ENCODE results near the gene SP140. TPM values are rescaled to one million over a fixed set of nuclear protein-coding genes. Genes with fewer than 3 reads are reported as not detected.

Gene SP140
- total RNA-seq, 2 experiments from 2014 or later, result 150 to 151 TPM

DNA sequence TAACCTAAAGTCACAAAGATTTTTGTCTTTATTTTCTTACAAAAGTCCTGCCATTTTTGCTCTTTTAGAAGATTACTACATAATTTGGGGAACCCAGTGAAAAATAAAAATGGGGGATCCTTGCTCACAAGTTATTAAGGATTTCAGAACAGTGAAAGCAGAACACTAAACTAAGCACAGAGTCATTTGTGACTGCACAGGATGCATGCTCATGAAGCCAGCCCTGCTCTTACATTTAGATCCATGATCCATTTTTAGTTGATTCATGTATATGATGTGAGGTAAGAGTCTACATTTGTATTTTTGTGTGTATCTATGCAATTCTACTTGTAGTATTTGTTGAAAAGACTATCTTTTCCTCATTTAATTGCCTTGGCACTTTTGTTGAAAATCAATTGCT lies 123.3 kb downstream of the SP140 start:
- no peak for DNase-seq
- CTCF ChIA-PET, result interaction anchor here (1.1 to 1.8 kb wide), 2 partner anchors 19 to 22 kb away, joined by 3 to 5 read pairs; partner anchors contain the start of gene SP140L
- Mint-ChIP-seq H3K4me3 (peak overlapping the region; percentile 47), H3K36me3 (peaks cover 38% of the 10 kb centered on the region), H3K4me1 (ENCODE audit: low read depth) (peaks cover 72% of the 10 kb centered on the region), H3K27me3 (no peaks in the 10 kb centered on the region), H3K27ac (peak overlapping the region; percentile 92), H3K9me3 (peaks cover 26% of the 10 kb centered on the region)
- POLR2A ChIA-PET, result interaction anchor here (1.4 kb wide), 1 partner anchor 67 kb away, joined by 3 read pairs; no protein-coding TSS in a partner anchor
- intact Hi-C loops (cut with micrococcal nuclease), result loop anchor here (1.0 to 5.0 kb wide), 6 partner anchors 21 to 444 kb away; partner anchors contain the start of genes SP100 and SP140L

DNA sequence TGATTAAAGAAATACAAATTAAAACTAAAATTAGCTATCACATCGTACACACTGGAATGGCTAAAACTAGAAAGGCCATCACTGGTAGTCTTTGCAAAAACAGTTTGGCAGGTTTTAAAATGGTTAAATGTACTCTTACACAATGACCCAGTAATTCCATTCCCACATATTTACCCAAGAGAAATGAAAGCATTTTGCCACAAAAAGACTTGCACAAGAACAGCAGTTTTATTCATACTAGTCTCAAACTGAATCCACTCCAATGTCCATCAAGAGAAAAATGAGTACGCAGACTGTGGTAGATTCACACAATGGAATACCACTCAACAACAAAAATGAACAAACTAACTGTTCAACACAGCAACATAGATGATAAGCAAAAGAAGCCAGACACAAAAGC lies 130.5 kb downstream of the SP140 start:
- no peak for DNase-seq
- Mint-ChIP-seq H3K9me3 (peaks cover 7% of the 10 kb centered on the region), H3K36me3 (peaks cover 36% of the 10 kb centered on the region), H3K27ac (no peak overlapping the region), H3K4me3 (no peak overlapping the region), H3K4me1 (ENCODE audit: low read depth) (peaks cover 27% of the 10 kb centered on the region), H3K27me3 (no peaks in the 10 kb centered on the region)
- intact Hi-C loops (cut with micrococcal nuclease), result no loop called here
- ChIA-PET CTCF (no interaction called here), POLR2A (no interaction called here)

DNA sequence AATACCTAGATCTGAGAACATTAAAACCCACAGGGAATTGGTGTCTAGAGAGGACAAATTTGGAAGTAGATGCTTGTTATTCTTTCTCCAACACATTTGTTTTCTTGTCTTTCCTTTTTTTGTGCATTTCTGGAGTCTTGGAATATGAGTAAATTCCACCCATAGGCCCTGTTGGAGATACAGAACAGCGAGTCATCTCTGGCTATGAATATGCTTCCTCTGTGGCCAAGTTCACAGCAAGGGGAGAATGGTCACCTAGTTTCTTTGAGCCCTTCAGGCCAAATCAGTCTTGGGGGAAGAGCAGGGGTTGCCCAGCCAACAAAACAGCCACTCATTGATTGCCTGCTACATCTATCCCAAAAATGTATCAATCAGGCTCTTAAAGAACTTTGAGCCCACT lies 132.8 kb downstream of the SP140 start:
- ChIA-PET CTCF (no interaction called here), POLR2A (no interaction called here)
- peaks cover 37% of the 10 kb centered on the region for H3K4me1 Mint-ChIP-seq (ENCODE audit: low read depth)
- H3K4me3 Mint-ChIP-seq, result no peak overlapping the region
- no peaks in the 10 kb centered on the region for H3K27me3 Mint-ChIP-seq
- no peak overlapping the region for H3K27ac Mint-ChIP-seq
- DNase-seq, result no peak
- H3K9me3 Mint-ChIP-seq, result peaks cover 4% of the 10 kb centered on the region
- intact Hi-C loops (cut with micrococcal nuclease), result no loop called here
- peaks cover 46% of the 10 kb centered on the region for H3K36me3 Mint-ChIP-seq

DNA sequence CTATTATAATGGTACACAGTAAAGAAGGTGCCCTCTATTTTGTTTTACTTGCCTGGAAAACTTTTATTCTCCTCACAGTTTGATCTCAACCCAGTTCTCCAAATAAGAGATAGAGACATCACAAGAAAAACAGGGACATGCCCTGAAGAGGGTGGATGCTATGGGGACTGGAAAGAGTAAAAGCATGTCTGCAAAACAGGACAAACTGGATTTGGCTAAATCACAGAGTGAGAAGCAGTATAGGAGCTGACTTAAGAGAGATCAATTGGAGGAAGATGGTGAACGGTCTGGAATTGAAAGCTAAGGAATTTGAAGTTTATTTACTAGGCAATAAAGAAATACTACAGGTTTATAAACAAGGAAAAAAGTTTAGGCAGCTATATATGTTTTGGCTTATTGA lies 134.5 kb downstream of the SP140 start:
- Mint-ChIP-seq H3K27me3 (no peaks in the 10 kb centered on the region), H3K9me3 (peaks cover 4% of the 10 kb centered on the region), H3K4me1 (ENCODE audit: low read depth) (peaks cover 32% of the 10 kb centered on the region), H3K36me3 (peaks cover 58% of the 10 kb centered on the region), H3K4me3 (no peak overlapping the region), H3K27ac (no peak overlapping the region)
- intact Hi-C loops (cut with micrococcal nuclease), result no loop called here
- ChIA-PET POLR2A (no interaction called here), CTCF (no interaction called here)
- no peak for DNase-seq

DNA sequence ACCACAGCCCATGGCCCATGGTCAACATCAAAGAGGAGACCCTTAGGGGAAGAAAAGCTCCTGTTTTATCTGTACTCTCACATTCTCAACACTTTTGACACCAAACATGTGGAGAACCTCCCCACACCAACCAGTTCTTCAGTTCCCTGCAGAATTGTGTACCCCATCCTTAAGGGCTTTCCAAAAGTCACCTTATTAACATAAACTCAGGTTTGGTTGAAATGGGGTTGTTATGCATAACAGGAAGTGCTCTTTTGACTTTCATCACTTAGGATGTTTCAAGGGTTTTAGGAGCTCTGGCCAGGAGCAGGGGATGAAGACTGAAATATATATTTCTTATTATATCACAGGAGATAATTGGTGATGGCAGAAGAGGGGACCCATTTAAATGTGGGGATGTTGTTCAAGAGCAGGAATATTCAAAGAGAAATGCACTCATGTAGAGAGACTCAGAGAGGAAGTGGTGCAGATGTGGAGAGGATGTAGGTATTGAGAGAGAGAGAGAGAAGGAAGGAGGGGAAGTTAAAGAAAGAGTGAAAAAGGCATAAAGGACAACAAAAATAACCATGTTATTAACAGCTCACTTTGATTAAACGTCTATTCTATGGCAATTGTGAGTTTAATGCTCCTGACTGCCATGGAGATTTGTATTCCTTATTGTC lies 136.6 kb downstream of the SP140 start:
- CTCF ChIA-PET, result no interaction called here
- POLR2A ChIA-PET, result no interaction called here
- H3K36me3 Mint-ChIP-seq, result peaks cover 61% of the 10 kb centered on the region

More for the DNA sequence above, 136.6 kb downstream of the SP140 start:
- H3K4me1 Mint-ChIP-seq (ENCODE audit: low read depth), result peaks cover 34% of the 10 kb centered on the region
- H3K4me3 Mint-ChIP-seq, result no peak overlapping the region
- H3K27me3 Mint-ChIP-seq, result no peaks in the 10 kb centered on the region
- H3K27ac Mint-ChIP-seq, result peak overlapping the region; percentile 14
- intact Hi-C loops (cut with micrococcal nuclease), result no loop called here
- peaks cover 4% of the 10 kb centered on the region for H3K9me3 Mint-ChIP-seq
- no peak for DNase-seq

Other genes with a start within 250 kb of the SP140 start
- 1 to 10 TPM; 1.1 to 1.2 TPM for gene SLC16A14, start 156.8 kb upstream of the SP140 start, total RNA-seq
- 10 to 100 TPM; 91.5 to 94.1 TPM for gene SP110, start 5.8 kb upstream of the SP140 start, total RNA-seq
- 10 to 100 TPM; 41.9 to 44.1 TPM for gene SP140L, start 101.5 kb downstream of the SP140 start, total RNA-seq
- gene SP100, start 190.5 kb downstream of the SP140 start, total RNA-seq, result 100 to 1,000 TPM; 152 to 157 TPM